ENCODE data around the gene ABI1. TPM values are rescaled to one million over a fixed set of nuclear protein-coding genes. Genes with fewer than 3 reads are reported as not detected.

The ABI1 gene
- total RNA-seq, 1 donor from 2014 or later = 62.9 TPM

- no peak for DNase-seq (ENCODE audit: low read depth)
Measured at GRCh38 chr10:26717476-26717875, 143.3 kb downstream of the ABI1 start.

- no peak for DNase-seq (ENCODE audit: low read depth)
Measured at GRCh38 chr10:26715137-26715487, 145.6 kb downstream of the ABI1 start.

- DNase-seq (ENCODE audit: low read depth) = no peak
Measured at GRCh38 chr10:26714415-26715136, 146.2 kb downstream of the ABI1 start.

- no peak for DNase-seq (ENCODE audit: low read depth)
Measured at GRCh38 chr10:26711324-26711723, 149.4 kb downstream of the ABI1 start.

- no peak for DNase-seq (ENCODE audit: low read depth)
Measured at GRCh38 chr10:26706936-26707335, 153.8 kb downstream of the ABI1 start.

- DNase-seq (ENCODE audit: low read depth) = no peak
Measured at GRCh38 chr10:26706206-26706605, 154.6 kb downstream of the ABI1 start.

GRCh38 chr10:26703974-26704373 is 156.8 kb downstream of the ABI1 start:
- DNase-seq (ENCODE audit: low read depth) = no peak

GRCh38 chr10:26703096-26703495 is 157.7 kb downstream of the ABI1 start:
- DNase-seq (ENCODE audit: low read depth) = no peak

- no peak for DNase-seq (ENCODE audit: low read depth)
Measured at GRCh38 chr10:26700884-26701630, 159.7 kb downstream of the ABI1 start.

- no peak for DNase-seq (ENCODE audit: low read depth)
Measured at GRCh38 chr10:26699631-26700030, 161.1 kb downstream of the ABI1 start.

- no peak for DNase-seq (ENCODE audit: low read depth)
Measured at GRCh38 chr10:26698909-26699308, 161.8 kb downstream of the ABI1 start.

GRCh38 chr10:26697922-26698608 is 162.7 kb downstream of the ABI1 start:
- no peak for DNase-seq (ENCODE audit: low read depth)

- DNase-seq (ENCODE audit: low read depth) = peak; percentile 76
Measured at GRCh38 chr10:26697163-26697921, 163.4 kb downstream of the ABI1 start, which contains the start of gene PDSS1. Gene PDSS1 (plus strand): TSS chr10:26697701. CDS start chr10:26697712, 11 bp downstream.

- no peak for DNase-seq (ENCODE audit: low read depth)
Measured at GRCh38 chr10:26696786-26697162, 164.0 kb downstream of the ABI1 start.

Other genes with a start within 250 kb of the ABI1 start
- gene PDSS1, start 163.3 kb downstream of the ABI1 start, total RNA-seq = 2.0 and 5.0 TPM in 2 replicates
- gene ANKRD26, start 239.5 kb upstream of the ABI1 start, total RNA-seq = 9.6 and 9.7 TPM in 2 replicates

Data from myocyte (in vitro differentiated cells).